GM18858 (cell line): ENCODE measurements around the gene LGI4.
"Not testable (repeated sequence)": the region's sequence is repeated elsewhere in the genome, so short reads cannot be mapped to it uniquely, and the experiment has no call there.

Experiments used
- ATAC-seq: cut with Tn5 transposase; IDR thresholded peaks from one replicate; pipeline ENCODE4 v1.9.1; 2021; ENCODE audit not compliant: unreplicated experiment

The LGI4 gene

GRCh38 chr19:35107545-35107944 is 27.3 kb downstream of the LGI4 start:
- no peak for ATAC-seq

GRCh38 chr19:35106898-35107541 is 27.8 kb downstream of the LGI4 start:
- ATAC-seq: no peak

GRCh38 chr19:35106291-35106583 is 28.6 kb downstream of the LGI4 start:
- no peak for ATAC-seq

GRCh38 chr19:35105411-35106290 is 29.2 kb downstream of the LGI4 start:
- ATAC-seq: no peak

GRCh38 chr19:35105047-35105410 is 29.8 kb downstream of the LGI4 start:
- ATAC-seq: no peak

- no peak for ATAC-seq
Measured at GRCh38 chr19:35104361-35104760, 30.5 kb downstream of the LGI4 start.

GRCh38 chr19:35103614-35104013 is 31.2 kb downstream of the LGI4 start:
- ATAC-seq: not testable (repeated sequence)

- not testable (repeated sequence) for ATAC-seq
Measured at GRCh38 chr19:35101949-35102348, 32.9 kb downstream of the LGI4 start.

- no peak for ATAC-seq
Measured at GRCh38 chr19:35100588-35101533, 34.0 kb downstream of the LGI4 start.

GRCh38 chr19:35099897-35100275 is 35.0 kb downstream of the LGI4 start:
- ATAC-seq: no peak

- ATAC-seq: no peak
Measured at GRCh38 chr19:35099155-35099896, 35.5 kb downstream of the LGI4 start.

- ATAC-seq: no peak
Measured at GRCh38 chr19:35098413-35099049, 36.3 kb downstream of the LGI4 start.

- ATAC-seq: no peak
Measured at GRCh38 chr19:35095667-35096368, 39.0 kb downstream of the LGI4 start.

GRCh38 chr19:35094656-35095055 is 40.2 kb downstream of the LGI4 start:
- no peak for ATAC-seq

- no peak for ATAC-seq
Measured at GRCh38 chr19:35093941-35094647, 40.8 kb downstream of the LGI4 start.

- ATAC-seq: no peak
Measured at GRCh38 chr19:35093430-35093829, 41.4 kb downstream of the LGI4 start.

GRCh38 chr19:35090506-35091214 is 44.2 kb downstream of the LGI4 start:
- ATAC-seq: no peak

GRCh38 chr19:35090160-35090505 is 44.7 kb downstream of the LGI4 start:
- ATAC-seq: no peak

- no peak for ATAC-seq
Measured at GRCh38 chr19:35089554-35089953, 45.3 kb downstream of the LGI4 start.
